H9 (cell line): Measurements from ENCODE around the gene MARCHF3. TPM values are rescaled to one million over a fixed set of nuclear protein-coding genes. Genes with fewer than 3 reads are reported as not detected.

ENCODE experiments used
- DNase-seq: peaks from one replicate; pipeline ENCODE4 v3.0.0-alpha.2; 2017
- H2AFZ ChIP-seq: one replicate; pipeline ENCODE4 v1.6.1; 2013; ENCODE audit warnings: mild to moderate bottlenecking, low read length, control low read depth, moderate library complexity
- H2AK5ac ChIP-seq: 2 replicates; pipeline ENCODE4 v1.6.1; 2013; ENCODE audit warnings: low read length, control low read depth, mixed read lengths; ENCODE audit not compliant: insufficient read length
- H2BK120ac ChIP-seq: one replicate; pipeline ENCODE4 v1.6.1; 2013; ENCODE audit warnings: low read depth, mild to moderate bottlenecking, low read length, control low read depth, inconsistent platforms; ENCODE audit not compliant: poor library complexity, severe bottlenecking
- H2BK12ac ChIP-seq: 2 replicates; pipeline ENCODE4 v1.6.1; 2013; ENCODE audit warnings: low read length, control low read depth, mixed read lengths, low read depth; ENCODE audit not compliant: insufficient read length
- H2BK15ac ChIP-seq: 2 replicates; pipeline ENCODE4 v1.6.1; 2013; ENCODE audit warnings: low read depth, low read length, control low read depth
- H2BK20ac ChIP-seq: one replicate; pipeline ENCODE4 v1.6.1; 2013; ENCODE audit warnings: low read depth, mild to moderate bottlenecking, low read length, control low read depth, inconsistent platforms; ENCODE audit not compliant: poor library complexity, severe bottlenecking
- H2BK5ac ChIP-seq: 2 replicates; pipeline ENCODE4 v1.6.1; 2013; ENCODE audit warnings: low read length, control low read depth, mixed read lengths; ENCODE audit not compliant: insufficient read length
- H3K14ac ChIP-seq: 2 replicates; pipeline ENCODE4 v1.6.1; 2013; ENCODE audit warnings: low read length, control low read depth; ENCODE audit not compliant: insufficient read depth
- H3K18ac ChIP-seq: 2 replicates; pipeline ENCODE4 v1.6.1; 2013; ENCODE audit warnings: low read depth, mild to moderate bottlenecking, mixed read lengths, low read length, control low read depth; ENCODE audit not compliant: insufficient read length
- H3K23ac ChIP-seq: 2 replicates; pipeline ENCODE4 v1.6.1; 2013; ENCODE audit warnings: low read length, control low read depth, mixed read lengths, low read depth; ENCODE audit not compliant: insufficient read length
- H3K23me2 ChIP-seq: 2 replicates; pipeline ENCODE4 v1.6.1; 2013; ENCODE audit warnings: low read depth, mild to moderate bottlenecking, mixed read lengths, low read length, control low read depth; ENCODE audit not compliant: insufficient read length, poor library complexity, severe bottlenecking
- H3K27ac ChIP-seq: 2 replicates; pipeline ENCODE4 v1.5.1; 2013; ENCODE audit warnings: low read length, control low read depth, mixed read lengths, low read depth; ENCODE audit not compliant: insufficient read length
- H3K27me3 ChIP-seq: 2 replicates; pipeline ENCODE4 v1.6.1; 2013; ENCODE audit warnings: low read length, control low read depth, inconsistent platforms; ENCODE audit not compliant: insufficient read depth
- H3K4ac ChIP-seq: 2 replicates; pipeline ENCODE4 v1.6.1; 2013; ENCODE audit warnings: low read depth, mild to moderate bottlenecking, control low read depth, inconsistent platforms, low read length, moderate library complexity
- H3K4me1 ChIP-seq: 2 replicates; pipeline ENCODE4 v1.6.1; 2013; ENCODE audit warnings: low read length, control low read depth, inconsistent platforms; ENCODE audit not compliant: insufficient read depth
- H3K4me2 ChIP-seq: 2 replicates; pipeline ENCODE4 v1.6.1; 2013; ENCODE audit warnings: low read length, control low read depth, mixed read lengths; ENCODE audit not compliant: insufficient read length, insufficient read depth
- H3K56ac ChIP-seq: 2 replicates; pipeline ENCODE4 v1.6.1; 2013; ENCODE audit warnings: low read depth, mild to moderate bottlenecking, mixed read lengths, low read length, control low read depth; ENCODE audit not compliant: insufficient read length
- H3K79me1 ChIP-seq: 2 replicates; pipeline ENCODE4 v1.6.1; 2013; ENCODE audit warnings: low read depth, mild to moderate bottlenecking, moderate library complexity, low read length, control low read depth, inconsistent platforms; ENCODE audit not compliant: insufficient read depth, poor library complexity, severe bottlenecking
- H3K79me2 ChIP-seq: 2 replicates; pipeline ENCODE4 v1.6.1; 2013; ENCODE audit warnings: low read length, control low read depth, inconsistent platforms; ENCODE audit not compliant: insufficient read depth
- H3K9ac ChIP-seq: 2 replicates; pipeline ENCODE4 v1.6.1; 2013; ENCODE audit warnings: low read length, control low read depth, mixed read lengths; ENCODE audit not compliant: insufficient read length; ENCODE audit errors: extremely low read depth
- H3K9me3 ChIP-seq: one replicate; pipeline ENCODE4 v1.6.1; 2013; ENCODE audit warnings: low read depth, low read length, inconsistent platforms; ENCODE audit not compliant: control insufficient read depth
- H3T11ph ChIP-seq: one replicate; pipeline ENCODE4 v1.6.1; 2013; ENCODE audit warnings: mild to moderate bottlenecking, low read length, control low read depth, inconsistent platforms
- H4K20me1 ChIP-seq: one replicate; pipeline ENCODE4 v1.6.1; 2013; ENCODE audit not compliant: control insufficient read depth, insufficient read length, insufficient read depth
- H4K5ac ChIP-seq: 2 replicates; pipeline ENCODE4 v1.6.1; 2013; ENCODE audit warnings: low read depth, mild to moderate bottlenecking, mixed read lengths, low read length, control low read depth; ENCODE audit not compliant: insufficient read length
- H4K8ac ChIP-seq: replicated peaks from 2 replicates; pipeline ENCODE4 v1.6.1; 2013; ENCODE audit warnings: low read length, control low read depth, mixed read lengths, low read depth; ENCODE audit not compliant: insufficient read length
- H4K91ac ChIP-seq: 2 replicates; pipeline ENCODE4 v1.6.1; 2013; ENCODE audit warnings: low read depth, mild to moderate bottlenecking, moderate library complexity, mixed read lengths, low read length, control low read depth; ENCODE audit not compliant: insufficient read length
- H3K27ac Mint-ChIP-seq, 3 experiments: 2 replicates in 2 of 3; 3 replicates in 1 of 3; pipeline ENCODE4 v1.8.0; 2020 to 2021; ENCODE audit warnings: mixed read lengths in 3 of 3, mild to moderate bottlenecking in 1 of 3, moderate library complexity in 1 of 3
- H3K27me3 Mint-ChIP-seq: 2 replicates; pipeline ENCODE4 v1.8.0; 2021; ENCODE audit warnings: low read depth, mild to moderate bottlenecking, moderate library complexity, mixed read lengths
- H3K36me3 Mint-ChIP-seq, 3 experiments: 2 replicates in 2 of 3; 3 replicates in 1 of 3; pipeline ENCODE4 v1.8.0; 2020 to 2021; ENCODE audit warnings: low read depth in 3 of 3, mixed read lengths in 3 of 3; ENCODE audit not compliant: insufficient read depth in 1 of 3
- H3K4me1 Mint-ChIP-seq, 2 experiments: 2 replicates each; pipeline ENCODE4 v1.8.0; 2020; ENCODE audit warnings: mixed read lengths in 2 of 2
- H3K4me3 Mint-ChIP-seq, 2 experiments: 2 replicates in 1 of 2; 3 replicates in 1 of 2; pipeline ENCODE4 v1.8.0; 2020 to 2021; ENCODE audit warnings: mild to moderate bottlenecking in 2 of 2, mixed read lengths in 2 of 2, moderate library complexity in 1 of 2
- H3K9me3 Mint-ChIP-seq, 2 experiments: 2 replicates in 1 of 2; 3 replicates in 1 of 2; pipeline ENCODE4 v1.8.0; 2020; ENCODE audit warnings: mild to moderate bottlenecking in 2 of 2, mixed read lengths in 2 of 2, moderate library complexity in 1 of 2
- CTCF ChIP-seq: fragments of 200-600 bp; sonication (generic); conservative IDR thresholded peaks from 3 replicates; pipeline ENCODE4 v1.8.0; 2021; ENCODE audit warnings: antibody characterized with exemption, mild to moderate bottlenecking
- WGBS: extraction: QIAGEN DNeasy Blood & Tissue Kit; methylation state at CpG from one replicate; pipeline ENCODE4 v1.1.7; 2013; ENCODE audit warnings: missing lambda C conversion rate, low lambda C conversion rate, mixed read lengths; ENCODE audit not compliant: insufficient read length; ENCODE audit errors: extremely low coverage; 5-methylcytosine and 5-hydroxymethylcytosine counted together
- total RNA-seq: library from RNA; stranded (reverse); gene quantifications from 2 replicates; pipeline ENCODE4 v1.2.1, GENCODE V29; 2021

Gene MARCHF3
- total RNA-seq, 1 experiment from 2014 or later, result 17.7 TPM

GRCh38 chr5:127056896-127057295 lies 26.5 kb upstream of the MARCHF3 start:
- WGBS, result 100% methylated on average over 1 of the region's 2 CpGs
- peaks cover 2 to 4% of the 10 kb centered on the region in 2 experiments; a peak in 2 of 4 replicates for H3K4me1 Mint-ChIP-seq
- no peaks in the 10 kb centered on the region for H3K79me1 ChIP-seq
- no peak overlapping the region for H3K4ac ChIP-seq
- no peaks in the 10 kb centered on the region for H3K79me2 ChIP-seq
- no peaks in the 10 kb centered on the region for H3K4me1 ChIP-seq
- no peak overlapping the region for H2AK5ac ChIP-seq
- no peak overlapping the region for H3K27ac ChIP-seq
- H4K91ac ChIP-seq, result no peak overlapping the region
- H3K23me2 ChIP-seq, result no peaks in the 10 kb centered on the region
- no peak overlapping the region for H3K27ac Mint-ChIP-seq
- H4K8ac ChIP-seq, result no peak overlapping the region
- H2AFZ ChIP-seq, result no peak overlapping the region
- no peak overlapping the region for H3K18ac ChIP-seq
- DNase-seq, result no peak
- H3K4me3 Mint-ChIP-seq, result no peak overlapping the region
- no peak overlapping the region for H3T11ph ChIP-seq
- no peaks in the 10 kb centered on the region for H3K27me3 ChIP-seq
- TF ChIP-seq CTCF, result no peak
- H3K9ac ChIP-seq, result no peak overlapping the region
- H4K5ac ChIP-seq, result no peak overlapping the region
- H3K14ac ChIP-seq, result no peak overlapping the region
- H3K56ac ChIP-seq, result no peak overlapping the region
- peaks cover 10 to 12% of the 10 kb centered on the region in 2 experiments for H3K9me3 Mint-ChIP-seq
- H2BK5ac ChIP-seq, result no peak overlapping the region
- H2BK20ac ChIP-seq, result no peak overlapping the region
- no peak overlapping the region for H3K23ac ChIP-seq
- no peaks in the 10 kb centered on the region for H3K27me3 Mint-ChIP-seq
- H2BK15ac ChIP-seq, result no peak overlapping the region
- peaks cover 7 to 10% (median 7%) of the 10 kb centered on the region in 3 experiments for H3K36me3 Mint-ChIP-seq
- H4K20me1 ChIP-seq, result no peaks in the 10 kb centered on the region
- no peaks in the 10 kb centered on the region for H3K9me3 ChIP-seq
- no peak overlapping the region for H2BK120ac ChIP-seq
- H3K4me2 ChIP-seq, result no peak overlapping the region
- H2BK12ac ChIP-seq, result no peak overlapping the region
